B cell (primary cell): ENCODE measurements around the gene UCHL1. TPM values are rescaled to one million over a fixed set of nuclear protein-coding genes. Genes with fewer than 3 reads are reported as not detected.

ENCODE experiments used
- ATAC-seq: fragments of 200-7000 bp; cut with Tn5 transposase; one replicate; pipeline ENCODE4 v1.10.0; 2021; ENCODE audit warnings: low read depth, mild to moderate bottlenecking, moderate number of reproducible peaks, moderate library complexity
- CTCF ChIA-PET: fragments of 350-600 bp; sonication (Branson Sonifier 250); formaldehyde crosslinking; loops from one replicate; lab custom pipeline; 2021; ENCODE audit warnings: antibody characterized with exemption, inconsistent platforms; lab: Charles Lee
- POLR2A ChIA-PET: fragments of 350-600 bp; sonication (Branson Sonifier 250); formaldehyde crosslinking; loops from one replicate; lab custom pipeline; 2021; ENCODE audit warnings: antibody characterized with exemption; lab: Charles Lee
- DNase-seq: peaks from one replicate; pipeline ENCODE4 v3.0.0; 2013
- H2AFZ ChIP-seq: 2 replicates; pipeline ENCODE4 v1.6.1; 2012; ENCODE audit warnings: mild to moderate bottlenecking, low read depth, low read length; ENCODE audit not compliant: insufficient read depth, poor library complexity, severe bottlenecking
- H3K27ac ChIP-seq, 2 donors: 1 replicate in 1 of 2; 2 replicates in 1 of 2; pipeline ENCODE4 v1.5.1; 2012 to 2013; ENCODE audit warnings: low read length in 2 of 2, mild to moderate bottlenecking in 2 of 2, moderate library complexity in 1 of 2
- H3K27me3 ChIP-seq, 4 experiments: fragments of 200-600 bp in 1 of 4; sonication (generic) in 1 of 4; replicated peaks in 1 of 4; 1 replicate in 2 of 4; 2 replicates in 2 of 4; pipeline versions ENCODE4 v1.6.1 to v1.7.0; 2013 to 2016; ENCODE audit warnings: low read length in 3 of 4, mild to moderate bottlenecking in 2 of 4, mixed read lengths in 1 of 4, moderate library complexity in 1 of 4; ENCODE audit not compliant: insufficient read depth in 4 of 4, control insufficient read depth in 3 of 4; ENCODE audit errors: control extremely low read depth in 1 of 4
- H3K36me3 ChIP-seq, 2 experiments: replicated peaks in 1 of 2; 1 replicate in 1 of 2; 2 replicates in 1 of 2; pipeline versions ENCODE4 v1.6.1 to v1.7.1; 2013; ENCODE audit warnings: low read length in 1 of 2; ENCODE audit not compliant: insufficient read depth in 2 of 2, control insufficient read depth in 1 of 2; ENCODE audit errors: control extremely low read depth in 1 of 2, extremely low read depth in 1 of 2
- H3K4me1 ChIP-seq, 2 donors: fragments of 200-600 bp in 1 of 2; sonication (generic) in 1 of 2; 1 replicate in 1 of 2; 2 replicates in 1 of 2; pipeline versions ENCODE4 v1.5.1 to v1.6.1; 2013 to 2017; ENCODE audit warnings: low read length in 2 of 2; ENCODE audit not compliant: control insufficient read depth in 2 of 2, insufficient read depth in 2 of 2
- H3K4me2 ChIP-seq: replicated peaks from 2 replicates; pipeline ENCODE3; 2012; ENCODE audit warnings: mild to moderate bottlenecking, low read depth, low read length; ENCODE audit not compliant: poor library complexity, severe bottlenecking
- H3K4me3 ChIP-seq, 5 experiments: fragments of 200-600 bp in 1 of 5; sonication (generic) in 1 of 5; 1 replicate in 3 of 5; 2 replicates in 2 of 5; pipeline versions ENCODE4 v1.5.1 to v1.7.0; 2011 to 2016; ENCODE audit warnings: low read length in 4 of 5, mild to moderate bottlenecking in 4 of 5, low read depth in 2 of 5, control low read depth in 1 of 5, moderate library complexity in 1 of 5; ENCODE audit not compliant: insufficient read depth in 1 of 5; ENCODE audit errors: control extremely low read depth in 1 of 5, extremely low read depth in 1 of 5
- H3K79me2 ChIP-seq: fragments of 200-600 bp; sonication (generic); one replicate; pipeline ENCODE4 v1.6.0; 2016; ENCODE audit warnings: low read length; ENCODE audit not compliant: control insufficient read depth, insufficient read depth
- H3K9ac ChIP-seq: fragments of 200-600 bp; sonication (generic); 2 replicates; pipeline ENCODE4 v1.6.1; 2017; ENCODE audit warnings: mild to moderate bottlenecking, low read length, moderate library complexity
- H3K9me3 ChIP-seq, 3 donors: one replicate each; pipeline versions ENCODE4 v1.6.1 to v1.7.1; 2013; ENCODE audit warnings: low read length in 2 of 3; ENCODE audit not compliant: control insufficient read depth in 2 of 3, insufficient read depth in 1 of 3; ENCODE audit errors: control extremely low read depth in 1 of 3
- H4K20me1 ChIP-seq: 2 replicates; pipeline ENCODE4 v1.6.0; 2012; ENCODE audit warnings: mild to moderate bottlenecking, low read length; ENCODE audit not compliant: insufficient read depth, control insufficient read depth, poor library complexity, severe bottlenecking
- H3K27ac Mint-ChIP-seq: one replicate; pipeline ENCODE4 v1.8.0; 2021; ENCODE audit warnings: mixed read lengths
- H3K27me3 Mint-ChIP-seq: one replicate; pipeline ENCODE4 v1.8.0; 2021; ENCODE audit warnings: mixed read lengths
- H3K4me1 Mint-ChIP-seq: one replicate; pipeline ENCODE4 v1.8.0; 2021; ENCODE audit warnings: mixed read lengths
- H3K4me3 Mint-ChIP-seq: one replicate; pipeline ENCODE4 v1.8.0; 2021; ENCODE audit warnings: mixed read lengths
- H3K9me3 Mint-ChIP-seq: one replicate; pipeline ENCODE4 v1.8.0; 2022; ENCODE audit warnings: mixed read lengths; ENCODE audit not compliant: insufficient read depth
- EZH2 ChIP-seq: IDR thresholded peaks from 2 replicates; pipeline ENCODE4 v1.6.1; 2012; ENCODE audit warnings: borderline replicate concordance, low read depth, mild to moderate bottlenecking, moderate library complexity, low read length; ENCODE audit not compliant: insufficient read depth, poor library complexity, severe bottlenecking
- WGBS: methylation state at CpG from one replicate; pipeline ENCODE4 v1.1.5; 2013; ENCODE audit warnings: missing lambda C conversion rate; ENCODE audit not compliant: insufficient coverage; 5-methylcytosine and 5-hydroxymethylcytosine counted together
- intact Hi-C: fragments of 100-400 bp; cut with micrococcal nuclease; formaldehyde crosslinking; loops from one replicate; pipeline ENCODE4 v1.10.0; 2022
- polyA plus RNA-seq: library from polyadenylated mRNA; depleted of rRNA; stranded (reverse); fragments of >200 nt; gene quantifications from 2 replicates; pipeline ENCODE4 v1.2.3, GENCODE V29; 2012
- total RNA-seq, 2 donors: library from RNA; stranded (reverse); fragments of 120-200 nt in 1 of 2; gene quantifications; 1 replicate in 1 of 2; 2 replicates in 1 of 2; pipeline versions ENCODE4 v1.2.3 to v1.2.4, GENCODE V29; 2013 to 2022
- TF ChIP-seq, protein P1 (sequence below): fragments of 200-600 bp; IDR thresholded peaks from one replicate; pipeline ENCODE4 v1.8.0; 2022; ENCODE audit warnings: antibody characterized with exemption, mild to moderate bottlenecking

UCHL1 gene
- total and polyA plus RNA-seq, 2 donors (not counting 1 experiment from before 2014, with no cell fraction given), result 0.47 to 0.84 TPM

DNA sequence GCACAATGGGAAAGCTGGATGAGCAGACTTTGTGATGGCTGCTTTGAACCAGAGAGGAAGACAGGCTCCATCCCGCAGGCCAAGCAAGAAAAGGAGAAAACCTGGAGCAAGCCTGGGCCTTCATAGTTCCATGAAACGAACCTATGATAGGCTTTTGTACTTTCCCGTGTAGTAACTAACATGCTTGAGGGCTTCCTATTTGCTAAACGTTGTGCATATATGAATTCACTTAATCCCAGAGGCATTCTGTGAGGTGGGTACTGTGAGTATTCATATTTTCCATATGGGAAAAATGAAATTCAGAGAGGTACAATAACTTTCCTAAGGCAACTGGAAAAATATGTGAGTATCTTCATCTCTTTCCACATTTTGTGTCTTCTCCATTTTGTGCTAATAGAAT, 28.8 kb upstream of the UCHL1 start:
- intact Hi-C loops, result no loop called here
- no peaks in the 10 kb centered on the region for H3K36me3 ChIP-seq
- Mint-ChIP-seq H3K27ac (no peak overlapping the region), H3K4me3 (no peak overlapping the region), H3K4me1 (no peaks in the 10 kb centered on the region), H3K9me3 (no peaks in the 10 kb centered on the region), H3K27me3 (peaks cover 24% of the 10 kb centered on the region)
- no peak overlapping the region for H2AFZ ChIP-seq
- no peaks in the 10 kb centered on the region for H3K4me1 ChIP-seq
- H3K79me2 ChIP-seq, result no peaks in the 10 kb centered on the region
- POLR2A ChIA-PET, result no interaction called here
- DNase-seq (no peak), ATAC-seq (no peak)
- no peak overlapping the region for H3K4me2 ChIP-seq
- WGBS, result 96% methylated on average over 3 of the region's 4 CpGs
- no peaks in the 10 kb centered on the region for H4K20me1 ChIP-seq
- CTCF ChIA-PET, result no interaction called here
- no peaks in the 10 kb centered on the region for H3K9me3 ChIP-seq
- TF ChIP-seq, protein P1, sequence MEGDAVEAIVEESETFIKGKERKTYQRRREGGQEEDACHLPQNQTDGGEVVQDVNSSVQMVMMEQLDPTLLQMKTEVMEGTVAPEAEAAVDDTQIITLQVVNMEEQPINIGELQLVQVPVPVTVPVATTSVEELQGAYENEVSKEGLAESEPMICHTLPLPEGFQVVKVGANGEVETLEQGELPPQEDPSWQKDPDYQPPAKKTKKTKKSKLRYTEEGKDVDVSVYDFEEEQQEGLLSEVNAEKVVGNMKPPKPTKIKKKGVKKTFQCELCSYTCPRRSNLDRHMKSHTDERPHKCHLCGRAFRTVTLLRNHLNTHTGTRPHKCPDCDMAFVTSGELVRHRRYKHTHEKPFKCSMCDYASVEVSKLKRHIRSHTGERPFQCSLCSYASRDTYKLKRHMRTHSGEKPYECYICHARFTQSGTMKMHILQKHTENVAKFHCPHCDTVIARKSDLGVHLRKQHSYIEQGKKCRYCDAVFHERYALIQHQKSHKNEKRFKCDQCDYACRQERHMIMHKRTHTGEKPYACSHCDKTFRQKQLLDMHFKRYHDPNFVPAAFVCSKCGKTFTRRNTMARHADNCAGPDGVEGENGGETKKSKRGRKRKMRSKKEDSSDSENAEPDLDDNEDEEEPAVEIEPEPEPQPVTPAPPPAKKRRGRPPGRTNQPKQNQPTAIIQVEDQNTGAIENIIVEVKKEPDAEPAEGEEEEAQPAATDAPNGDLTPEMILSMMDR, result no peak
- TF ChIP-seq EZH2, result no peak
- H3K9ac ChIP-seq, result no peak overlapping the region
- H3K4me3 ChIP-seq, result no peak overlapping the region
- H3K27ac ChIP-seq, result no peak overlapping the region
- H3K27me3 ChIP-seq, result peaks cover 0 to 4% (median 1%) of the 10 kb centered on the region in 4 experiments

DNA sequence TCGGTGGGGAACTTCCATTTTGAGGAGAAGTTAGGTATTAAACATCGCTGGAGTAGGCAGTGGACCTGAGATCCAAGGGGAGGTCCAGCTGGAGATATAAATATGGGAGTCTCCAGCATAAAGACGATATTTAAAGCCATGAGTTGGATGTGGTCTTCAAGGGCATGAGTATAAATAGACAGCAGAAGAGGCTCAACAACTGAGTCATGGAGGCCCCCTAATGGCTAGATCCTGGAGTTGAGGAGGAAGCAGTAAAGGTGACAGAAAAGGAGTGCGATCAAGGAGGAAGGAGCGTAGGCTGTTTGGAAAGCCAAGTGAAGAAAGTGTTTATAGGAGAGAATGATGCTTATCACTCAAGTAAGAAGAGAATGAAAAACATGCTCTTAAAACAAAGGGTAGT, 24.3 kb upstream of the UCHL1 start:
- Histone ChIP-seq H3K9me3 (no peaks in the 10 kb centered on the region), H3K9ac (no peak overlapping the region), H4K20me1 (no peaks in the 10 kb centered on the region), H3K27ac (no peak overlapping the region), H3K4me3 (no peak overlapping the region), H3K4me1 (no peaks in the 10 kb centered on the region), H3K4me2 (no peak overlapping the region), H2AFZ (no peak overlapping the region), H3K79me2 (no peaks in the 10 kb centered on the region), H3K27me3 (peaks cover 0 to 3% (median 0%) of the 10 kb centered on the region in 4 experiments), H3K36me3 (no peaks in the 10 kb centered on the region)
- intact Hi-C loops, result no loop called here
- no peak for DNase-seq
- no peak for ATAC-seq
- WGBS, result 92% methylated on average over 5 of the region's 5 CpGs
- H3K4me3 Mint-ChIP-seq, result no peak overlapping the region
- H3K27ac Mint-ChIP-seq, result no peak overlapping the region
- POLR2A ChIA-PET, result no interaction called here
- no peaks in the 10 kb centered on the region for H3K9me3 Mint-ChIP-seq
- TF ChIP-seq EZH2, result no peak
- TF ChIP-seq, protein P1, result no peak
- CTCF ChIA-PET, result no interaction called here
- no peaks in the 10 kb centered on the region for H3K4me1 Mint-ChIP-seq
- peaks cover 13% of the 10 kb centered on the region for H3K27me3 Mint-ChIP-seq
